GM12872 (cell line): ENCODE measurements around the gene KCNMA1.

Experiments
- CTCF ChIP-seq: IDR thresholded peaks from 3 replicates; pipeline ENCODE4 v1.5.1; 2011; ENCODE audit warnings: low read depth, mild to moderate bottlenecking, low read length, moderate library complexity; ENCODE audit not compliant: insufficient read depth

The KCNMA1 gene

GRCh38 chr10:77428691-77429395 lies 208.8 kb downstream of the KCNMA1 start:
- TF ChIP-seq CTCF = peak; percentile 41

- no peak for TF ChIP-seq CTCF
Observed at GRCh38 chr10:77424257-77424656, 213.4 kb downstream of the KCNMA1 start.

GRCh38 chr10:77422491-77423338 lies 214.9 kb downstream of the KCNMA1 start:
- TF ChIP-seq CTCF = no peak

- TF ChIP-seq CTCF = no peak
Observed at GRCh38 chr10:77421591-77421990, 216.0 kb downstream of the KCNMA1 start.

- TF ChIP-seq CTCF = no peak
Observed at GRCh38 chr10:77420947-77421523, 216.6 kb downstream of the KCNMA1 start.

GRCh38 chr10:77419979-77420378 lies 217.6 kb downstream of the KCNMA1 start:
- no peak for TF ChIP-seq CTCF

GRCh38 chr10:77419056-77419455 lies 218.6 kb downstream of the KCNMA1 start:
- no peak for TF ChIP-seq CTCF
